HG03280 (cell line): Measurements from ENCODE around the gene KLK15.
"Not testable (repeated sequence)": the region's sequence is repeated elsewhere in the genome, so short reads cannot be mapped to it uniquely, and the experiment has no call there.

Source experiments
- ATAC-seq: cut with Tn5 transposase; IDR thresholded peaks from one replicate; pipeline ENCODE4 v1.9.1; 2021; ENCODE audit warnings: mild to moderate bottlenecking, moderate library complexity; ENCODE audit not compliant: unreplicated experiment

Gene KLK15

GRCh38 chr19:50821248-50821612 is 12.1 kb downstream of the KLK15 start:
- ATAC-seq, result no peak

GRCh38 chr19:50820549-50821247 is 12.7 kb downstream of the KLK15 start:
- no peak for ATAC-seq

GRCh38 chr19:50820086-50820485 is 13.3 kb downstream of the KLK15 start:
- ATAC-seq, result no peak

GRCh38 chr19:50819636-50820035 is 13.7 kb downstream of the KLK15 start:
- no peak for ATAC-seq

GRCh38 chr19:50818859-50819472 is 14.4 kb downstream of the KLK15 start:
- ATAC-seq, result no peak

GRCh38 chr19:50817941-50818858 is 15.2 kb downstream of the KLK15 start:
- peak; percentile 55 for ATAC-seq

GRCh38 chr19:50815439-50815838 is 17.9 kb downstream of the KLK15 start:
- ATAC-seq, result no peak

- ATAC-seq, result no peak
Measured at GRCh38 chr19:50814883-50815282, 18.5 kb downstream of the KLK15 start.

GRCh38 chr19:50812474-50812873 is 20.9 kb downstream of the KLK15 start:
- ATAC-seq, result no peak

GRCh38 chr19:50811622-50812238 is 21.6 kb downstream of the KLK15 start:
- ATAC-seq, result not testable (repeated sequence)

GRCh38 chr19:50808856-50809255 is 24.5 kb downstream of the KLK15 start:
- ATAC-seq, result no peak

GRCh38 chr19:50804420-50805272 is 28.7 kb downstream of the KLK15 start:
- peak; percentile 92 for ATAC-seq

GRCh38 chr19:50803633-50804419 is 29.5 kb downstream of the KLK15 start:
- peak; percentile 9 for ATAC-seq

GRCh38 chr19:50801107-50801506 is 32.3 kb downstream of the KLK15 start:
- no peak for ATAC-seq

GRCh38 chr19:50799547-50799851 is 33.9 kb downstream of the KLK15 start:
- ATAC-seq, result no peak

- ATAC-seq, result no peak
Measured at GRCh38 chr19:50798659-50799546, 34.5 kb downstream of the KLK15 start.

- ATAC-seq, result no peak
Measured at GRCh38 chr19:50797781-50798658, 35.4 kb downstream of the KLK15 start.

- ATAC-seq, result no peak
Measured at GRCh38 chr19:50797429-50797780, 36.0 kb downstream of the KLK15 start.
